GM12865 (cell line): Measurements from ENCODE around the gene SNRPD3.
"Not testable (repeated sequence)": the region's sequence is repeated elsewhere in the genome, so short reads cannot be mapped to it uniquely, and the experiment has no call there.

Source experiments
- DNase-seq: peaks from one replicate; pipeline ENCODE4 v3.0.0; 2010; ENCODE audit warnings: low read depth
- H3K4me3 ChIP-seq: 2 replicates; pipeline ENCODE4 v1.5.1; 2011; ENCODE audit warnings: mild to moderate bottlenecking, low read depth, low read length, control low read depth
- CTCF ChIP-seq: IDR thresholded peaks from 2 replicates; pipeline ENCODE4 v1.5.1; 2011; ENCODE audit warnings: low read length, control low read depth, low read depth, inconsistent platforms; ENCODE audit not compliant: insufficient read depth; ENCODE audit errors: missing control alignments

Gene SNRPD3

GRCh38 chr22:24591286-24591830 is 35.6 kb downstream of the SNRPD3 start:
- TF ChIP-seq CTCF = no peak

GRCh38 chr22:24592058-24592850 is 36.5 kb downstream of the SNRPD3 start:
- peak; percentile 18 for DNase-seq
- TF ChIP-seq CTCF = no peak
- H3K4me3 ChIP-seq = peak overlapping the region; percentile 51

More at GRCh38 chr22:24591286-24591830, 35.6 kb downstream of the SNRPD3 start:
- no peak overlapping the region for H3K4me3 ChIP-seq
- no peak for DNase-seq

DNA sequence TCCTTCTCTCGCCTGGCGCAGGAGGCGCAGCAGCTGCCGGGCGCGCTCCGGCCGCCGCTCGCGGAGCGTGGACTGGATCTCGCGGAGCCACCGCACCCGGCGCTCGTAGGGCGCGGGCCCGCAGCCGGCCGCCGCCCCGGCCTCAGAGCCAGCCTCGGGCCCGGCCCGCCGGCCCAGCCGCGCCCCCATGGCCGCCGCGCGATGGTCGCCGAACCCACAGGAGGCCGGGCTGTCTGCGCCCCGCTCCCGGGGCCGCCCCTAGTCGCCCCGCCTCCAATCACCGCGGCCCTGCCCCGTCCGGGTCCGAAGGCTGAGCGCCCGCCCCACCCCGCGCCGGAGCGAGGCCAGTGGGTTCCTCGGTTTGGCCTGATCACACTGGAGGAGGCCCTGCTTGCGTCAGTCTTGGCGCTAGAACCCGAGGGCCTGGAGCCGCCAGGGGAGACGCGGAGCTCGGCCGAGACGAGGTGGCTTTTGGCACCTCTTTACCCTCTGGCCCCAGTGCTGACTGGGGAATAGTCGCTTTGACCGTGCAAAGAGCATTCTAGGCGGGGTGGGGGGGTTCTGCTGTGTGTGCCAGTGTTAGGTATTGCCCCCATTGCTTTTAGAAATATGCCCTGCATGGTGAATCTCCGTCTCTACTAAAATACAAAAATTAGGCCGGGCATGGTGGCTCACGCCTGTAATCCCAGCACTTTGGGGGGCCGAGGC is 37.2 kb downstream of the SNRPD3 start, which contains the start of gene LRRC75B:
Gene LRRC75B (minus strand): TSS at position 223 of the 708 bp plus-strand sequence. CDS start 34 bp downstream, at position 189.
- TF ChIP-seq CTCF = no peak
- peak within 1 kb of the TSS; percentile 51 for H3K4me3 ChIP-seq
- DNase-seq = peak; percentile 67

DNA sequence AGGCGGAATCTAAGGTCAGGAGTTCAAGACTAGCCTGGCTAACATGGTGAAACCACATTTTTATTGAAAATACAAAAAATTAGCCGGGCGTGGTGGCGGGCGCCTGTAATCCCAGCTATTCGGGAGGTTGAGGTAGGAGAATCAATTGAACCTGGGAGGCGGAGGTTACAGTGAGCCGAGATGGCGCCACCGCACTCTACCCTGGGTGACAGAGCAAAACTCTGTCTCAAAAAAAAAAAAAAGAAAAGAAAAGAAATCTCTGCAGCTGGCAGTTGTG is 37.7 kb downstream of the SNRPD3 start:
- DNase-seq = not testable (repeated sequence)
- peak overlapping the region; percentile 49; the same call in 1 of the 2 replicates for H3K4me3 ChIP-seq

GRCh38 chr22:24593836-24594568 is 38.2 kb downstream of the SNRPD3 start:
- no peak for DNase-seq
- H3K4me3 ChIP-seq = no peak overlapping the region
- TF ChIP-seq CTCF = no peak

GRCh38 chr22:24594569-24595120 is 38.8 kb downstream of the SNRPD3 start:
- no peak for DNase-seq
- no peak for TF ChIP-seq CTCF

More at GRCh38 chr22:24594569-24595120, 38.8 kb downstream of the SNRPD3 start:
- H3K4me3 ChIP-seq = no peak overlapping the region
